ENCODE results near the gene GEN1.

GRCh38 chr2:17740203-17740602 is 13.7 kb upstream of the GEN1 start:
- TF ChIP-seq POLR2A (IDR thresholded peaks at IDR 0.05; ENCODE audit: low read depth, low read length) (no peak), POLR2AphosphoS5 (IDR thresholded peaks at IDR 0.05; ENCODE audit: low read depth, low read length) (no peak), TAF1 (IDR thresholded peaks at IDR 0.05; ENCODE audit: borderline replicate concordance, low read depth, low read length) (no peak)

All from GM12892 (cell line).